Bronchial epithelial cell (primary cell): ENCODE data around the gene MCU. TPM values are rescaled to one million over a fixed set of nuclear protein-coding genes. Genes with fewer than 3 reads are reported as not detected.
A peak's percentile ranks its signal among the peaks of the same experiment; 100 is the strongest.
"Not testable (repeated sequence)": the region's sequence is repeated elsewhere in the genome, so short reads cannot be mapped to it uniquely, and the experiment has no call there.

Source experiments
- DNase-seq: peaks from one replicate; pipeline ENCODE4 v3.0.0-alpha.2; 2010; ENCODE audit warnings: low read depth
- FAIRE-seq: peaks from 2 replicates; lab custom pipeline; 2011; peaks lifted over from hg19 to GRCh38; lab: Jason Lieb, UNC
- H3K27me3 ChIP-seq: 2 replicates; pipeline ENCODE4 v1.5.1; 2011; ENCODE audit warnings: low read length; ENCODE audit not compliant: control insufficient read depth, insufficient read depth
- H3K36me3 ChIP-seq: 2 replicates; pipeline ENCODE4 v1.5.1; 2011; ENCODE audit warnings: low read length; ENCODE audit not compliant: control insufficient read depth, insufficient read depth
- H3K4me3 ChIP-seq: 2 replicates; pipeline ENCODE4 v1.5.1; 2011; ENCODE audit warnings: mild to moderate bottlenecking, low read depth, low read length, control low read depth
- CTCF ChIP-seq: IDR thresholded peaks from 2 replicates; pipeline ENCODE4 v1.5.1; 2011; ENCODE audit warnings: mild to moderate bottlenecking, moderate library complexity, low read length, control low read depth, inconsistent platforms; ENCODE audit not compliant: insufficient read depth, severe bottlenecking
- total RNA-seq: library from RNA; depleted of rRNA; stranded (reverse); fragments of >200 nt; gene quantifications from 2 replicates; pipeline ENCODE4 v1.2.1, GENCODE V29; 2014

MCU gene
- total RNA-seq, result 38.7 and 39.4 TPM in 2 replicates

- peak; percentile 88 for DNase-seq
- peak within 1 kb of the TSS; percentile 67 for H3K4me3 ChIP-seq
- no peak for FAIRE-seq
- no peaks in the 10 kb centered on the region for H3K36me3 ChIP-seq
- no peak for TF ChIP-seq CTCF
- H3K27me3 ChIP-seq, result no peaks in the 10 kb centered on the region
Observed at GRCh38 chr10:72691863-72692743, at the start of gene MCU. Gene MCU (plus strand): TSS chr10:72692143. CDS start chr10:72692152, 9 bp downstream.

- no peak for DNase-seq
- Histone ChIP-seq H3K36me3 (no peaks in the 10 kb centered on the region), H3K4me3 (no peak overlapping the region), H3K27me3 (no peaks in the 10 kb centered on the region)
- no peak for TF ChIP-seq CTCF
- no peak for FAIRE-seq
Observed at GRCh38 chr10:72642318-72642717, 49.6 kb upstream of the MCU start.

GRCh38 chr10:72645263-72645858 is 46.6 kb upstream of the MCU start:
- H3K27me3 ChIP-seq, result no peaks in the 10 kb centered on the region
- DNase-seq (no peak), FAIRE-seq (no peak)
- no peak overlapping the region for H3K4me3 ChIP-seq
- no peak for TF ChIP-seq CTCF
- H3K36me3 ChIP-seq, result no peaks in the 10 kb centered on the region

DNA sequence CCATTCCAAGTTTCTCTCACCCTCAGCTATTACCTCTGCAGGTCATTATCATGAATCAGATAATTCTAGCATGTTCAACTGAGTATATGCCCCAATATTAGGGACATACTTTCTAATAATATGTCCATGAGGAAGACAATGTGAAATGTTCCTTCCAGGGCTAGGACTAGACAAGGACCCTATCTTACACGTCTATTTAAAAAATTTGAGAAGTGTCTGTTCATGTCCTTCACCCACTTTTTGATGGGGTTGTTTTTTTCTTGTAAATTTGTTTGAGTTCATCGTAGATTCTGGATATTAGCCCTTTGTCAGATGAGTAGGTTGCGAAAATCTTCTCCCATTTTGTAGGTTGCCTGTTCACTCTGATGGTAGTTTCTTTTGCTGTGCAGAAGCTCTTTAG is 45.0 kb upstream of the MCU start:
- not testable (repeated sequence) for H3K27me3 ChIP-seq, H3K36me3 ChIP-seq, H3K4me3 ChIP-seq, FAIRE-seq, DNase-seq

DNA sequence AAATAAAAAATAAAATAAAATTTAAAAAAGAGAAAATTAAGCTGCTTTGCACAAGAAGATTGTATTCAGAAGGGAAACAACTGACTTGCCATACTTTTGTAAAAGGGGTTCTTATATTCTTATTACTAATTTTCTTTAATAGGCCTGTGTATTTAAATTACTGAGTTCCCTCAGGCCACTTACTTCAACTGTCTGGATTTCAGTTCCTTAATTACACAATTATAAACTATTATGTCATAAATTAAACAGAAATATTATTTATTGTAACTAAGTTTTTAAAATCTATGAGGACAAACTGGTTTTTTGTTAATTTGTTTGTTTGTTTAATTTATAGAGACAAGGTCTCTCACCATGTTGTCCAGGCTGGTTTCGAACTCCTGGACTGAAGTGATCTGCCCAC is 43.6 kb upstream of the MCU start:
- no peak for TF ChIP-seq CTCF
- no peaks in the 10 kb centered on the region for H3K36me3 ChIP-seq
- no peaks in the 10 kb centered on the region for H3K27me3 ChIP-seq
- FAIRE-seq (no peak), DNase-seq (no peak)
- no peak overlapping the region for H3K4me3 ChIP-seq

GRCh38 chr10:72649291-72649690 is 42.7 kb upstream of the MCU start:
- no peak overlapping the region for H3K4me3 ChIP-seq
- no peak for FAIRE-seq
- no peak for DNase-seq
- no peak for TF ChIP-seq CTCF
- H3K36me3 ChIP-seq, result no peaks in the 10 kb centered on the region
- H3K27me3 ChIP-seq, result no peaks in the 10 kb centered on the region
